GM12872 (cell line): ENCODE measurements around the gene SVEP1.

Source experiments
- TF ChIP-seq, protein P1 (sequence below): IDR thresholded peaks from 3 replicates; pipeline ENCODE4 v1.5.1; 2011; ENCODE audit warnings: low read depth, mild to moderate bottlenecking, low read length, moderate library complexity; ENCODE audit not compliant: insufficient read depth

SVEP1 gene

GRCh38 chr9:110356639-110357395 is 222.7 kb downstream of the SVEP1 start:
- TF ChIP-seq, protein P1, sequence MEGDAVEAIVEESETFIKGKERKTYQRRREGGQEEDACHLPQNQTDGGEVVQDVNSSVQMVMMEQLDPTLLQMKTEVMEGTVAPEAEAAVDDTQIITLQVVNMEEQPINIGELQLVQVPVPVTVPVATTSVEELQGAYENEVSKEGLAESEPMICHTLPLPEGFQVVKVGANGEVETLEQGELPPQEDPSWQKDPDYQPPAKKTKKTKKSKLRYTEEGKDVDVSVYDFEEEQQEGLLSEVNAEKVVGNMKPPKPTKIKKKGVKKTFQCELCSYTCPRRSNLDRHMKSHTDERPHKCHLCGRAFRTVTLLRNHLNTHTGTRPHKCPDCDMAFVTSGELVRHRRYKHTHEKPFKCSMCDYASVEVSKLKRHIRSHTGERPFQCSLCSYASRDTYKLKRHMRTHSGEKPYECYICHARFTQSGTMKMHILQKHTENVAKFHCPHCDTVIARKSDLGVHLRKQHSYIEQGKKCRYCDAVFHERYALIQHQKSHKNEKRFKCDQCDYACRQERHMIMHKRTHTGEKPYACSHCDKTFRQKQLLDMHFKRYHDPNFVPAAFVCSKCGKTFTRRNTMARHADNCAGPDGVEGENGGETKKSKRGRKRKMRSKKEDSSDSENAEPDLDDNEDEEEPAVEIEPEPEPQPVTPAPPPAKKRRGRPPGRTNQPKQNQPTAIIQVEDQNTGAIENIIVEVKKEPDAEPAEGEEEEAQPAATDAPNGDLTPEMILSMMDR: no peak

DNA sequence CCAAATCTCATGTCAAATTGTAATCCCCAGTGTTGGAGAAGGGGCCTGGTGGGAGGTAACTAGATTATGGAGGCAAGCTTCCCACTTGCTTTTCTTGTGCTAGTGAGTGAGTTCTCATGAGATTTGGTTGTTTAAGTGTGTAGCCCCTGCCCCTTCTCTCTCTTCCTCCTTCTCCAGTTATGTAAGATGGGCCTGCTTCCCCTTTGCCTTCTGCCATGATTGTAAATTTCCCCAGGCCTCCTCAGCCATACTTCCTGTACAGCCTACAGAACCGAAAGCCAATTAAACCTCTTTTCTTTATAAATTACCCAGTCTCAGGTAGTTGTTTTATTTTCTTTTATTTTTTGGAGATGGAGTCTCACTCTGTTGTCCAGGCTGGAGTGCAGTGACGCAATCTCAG is 223.6 kb downstream of the SVEP1 start:
- TF ChIP-seq, protein P1: no peak

- TF ChIP-seq, protein P1: no peak
Observed at GRCh38 chr9:110351009-110351467, 228.5 kb downstream of the SVEP1 start.

DNA sequence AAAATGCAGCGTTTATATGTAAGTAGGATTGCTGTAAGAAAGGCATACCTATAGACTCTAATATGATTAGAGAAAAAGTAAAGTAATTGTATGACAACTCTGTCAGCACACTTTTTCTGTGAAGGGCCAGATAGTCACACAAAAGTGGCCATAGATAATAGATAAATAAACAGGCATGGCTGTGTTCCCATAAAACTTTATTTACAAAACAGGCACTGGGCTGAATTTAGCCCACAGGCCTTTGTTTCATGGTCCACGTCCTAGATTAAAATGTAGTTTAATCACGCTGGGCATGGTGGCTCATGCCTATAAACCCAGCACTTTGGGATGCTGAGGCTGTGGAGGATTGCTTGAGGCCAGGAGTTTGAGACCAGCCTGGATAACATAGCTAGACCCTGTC is 233.2 kb downstream of the SVEP1 start:
- TF ChIP-seq, protein P1: no peak

- TF ChIP-seq, protein P1: no peak
Observed at GRCh38 chr9:110344821-110345220, 234.7 kb downstream of the SVEP1 start.

DNA sequence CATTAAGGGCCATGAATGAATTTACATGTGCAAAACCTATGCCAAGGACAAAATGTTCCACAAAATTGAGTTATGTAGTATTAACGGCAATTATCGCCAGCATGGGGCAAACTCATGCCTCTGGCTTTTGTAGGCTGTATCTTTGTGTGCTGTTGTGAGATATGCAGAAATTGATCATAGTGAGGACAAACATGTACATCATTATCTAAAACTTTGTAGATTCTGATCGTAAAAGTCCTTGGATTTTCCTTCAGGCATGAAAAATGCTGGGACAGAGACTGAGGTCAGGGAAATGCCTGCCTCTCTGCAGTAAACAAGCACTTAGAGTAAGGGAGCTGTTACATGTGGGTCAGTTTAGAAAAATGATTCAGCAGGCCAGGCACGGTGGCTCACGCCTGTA is 236.0 kb downstream of the SVEP1 start:
- TF ChIP-seq, protein P1: no peak

GRCh38 chr9:110340306-110340705 is 239.2 kb downstream of the SVEP1 start:
- TF ChIP-seq, protein P1: peak; percentile 47
